ENCODE measurements around the gene C1QTNF7.

DNA sequence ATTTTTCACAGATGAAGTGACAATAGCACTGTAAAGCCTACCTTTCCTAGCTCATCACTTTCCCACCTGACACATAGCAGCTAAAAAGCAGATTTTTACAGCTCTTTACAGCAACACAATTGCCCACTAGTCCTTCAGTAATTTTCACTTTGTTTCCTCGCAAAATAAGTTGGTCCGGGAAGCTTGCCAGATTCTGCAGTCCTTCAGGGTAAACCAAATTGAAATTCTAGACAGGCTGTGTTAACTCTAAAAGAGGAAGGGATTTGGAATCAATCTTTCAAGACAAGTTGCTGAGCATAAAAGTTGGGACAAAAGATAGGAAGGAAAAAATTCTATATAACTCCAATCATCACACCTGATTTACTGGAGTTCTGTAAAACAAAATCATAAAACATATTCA lies 8.7 kb downstream of the C1QTNF7 start:
- no peak for TF ChIP-seq CTCF (IDR thresholded peaks at IDR 0.05)
- no peak for TF ChIP-seq POLR2A (IDR thresholded peaks at IDR 0.05)

Measured in body of pancreas (tissue), 4 donors.